ENCODE results near the gene PTPN5.
"Not testable (repeated sequence)": the region's sequence is repeated elsewhere in the genome, so short reads cannot be mapped to it uniquely, and the experiment has no call there.

The PTPN5 gene

GRCh38 chr11:18791207-18791968 is at the start of gene PTPN5:
TSS of gene PTPN5 (minus strand) at chr11:18791798. CDS start at chr11:18771958, 19,840 bp downstream.
- no peak for DNase-seq (ENCODE audit: low read depth)

GRCh38 chr11:18836417-18836816 is 44.8 kb upstream of the PTPN5 start:
- DNase-seq (ENCODE audit: low read depth): no peak

GRCh38 chr11:18834754-18835466 is 43.3 kb upstream of the PTPN5 start:
- no peak for DNase-seq (ENCODE audit: low read depth)

- not testable (repeated sequence) for DNase-seq (ENCODE audit: low read depth)
Observed at GRCh38 chr11:18820160-18820559, 28.6 kb upstream of the PTPN5 start.

GRCh38 chr11:18804199-18804999 is 12.8 kb upstream of the PTPN5 start:
- DNase-seq (ENCODE audit: low read depth): no peak

- peak; percentile 38 for DNase-seq (ENCODE audit: low read depth)
Observed at GRCh38 chr11:18802381-18803257, 11.0 kb upstream of the PTPN5 start.

- DNase-seq (ENCODE audit: low read depth): no peak
Observed at GRCh38 chr11:18798799-18799469, 7.3 kb upstream of the PTPN5 start.

- DNase-seq (ENCODE audit: low read depth): no peak
Observed at GRCh38 chr11:18794956-18795355, 3.4 kb upstream of the PTPN5 start.

GRCh38 chr11:18792827-18793226 is 1.2 kb upstream of the PTPN5 start:
- no peak for DNase-seq (ENCODE audit: low read depth)

GRCh38 chr11:18791969-18792628 is 501 bp upstream of the PTPN5 start:
- no peak for DNase-seq (ENCODE audit: low read depth)

GRCh38 chr11:18790883-18791206 is 753 bp downstream of the PTPN5 start:
- DNase-seq (ENCODE audit: low read depth): no peak

- no peak for DNase-seq (ENCODE audit: low read depth)
Observed at GRCh38 chr11:18789942-18790341, 1.7 kb downstream of the PTPN5 start.

- no peak for DNase-seq (ENCODE audit: low read depth)
Observed at GRCh38 chr11:18785411-18785810, 6.2 kb downstream of the PTPN5 start.

- DNase-seq (ENCODE audit: low read depth): no peak
Observed at GRCh38 chr11:18780896-18781295, 10.7 kb downstream of the PTPN5 start.

GRCh38 chr11:18780329-18780728 is 11.3 kb downstream of the PTPN5 start:
- DNase-seq (ENCODE audit: low read depth): no peak

- no peak for DNase-seq (ENCODE audit: low read depth)
Observed at GRCh38 chr11:18778468-18778867, 13.1 kb downstream of the PTPN5 start.

- DNase-seq (ENCODE audit: low read depth): no peak
Observed at GRCh38 chr11:18776324-18776723, 15.3 kb downstream of the PTPN5 start.

- DNase-seq (ENCODE audit: low read depth): no peak
Observed at GRCh38 chr11:18775492-18776292, 15.9 kb downstream of the PTPN5 start.

- no peak for DNase-seq (ENCODE audit: low read depth)
Observed at GRCh38 chr11:18774801-18775200, 16.8 kb downstream of the PTPN5 start.

- no peak for DNase-seq (ENCODE audit: low read depth)
Observed at GRCh38 chr11:18773681-18774080, 17.9 kb downstream of the PTPN5 start.

All from stromal cell of bone marrow (primary cell).